ENCODE data around the gene AGPAT2. TPM values are rescaled to one million over a fixed set of nuclear protein-coding genes. Genes with fewer than 3 reads are reported as not detected.
A peak's percentile ranks its signal among the peaks of the same experiment; 100 is the strongest.

Gene AGPAT2
- total RNA-seq, 6 donors from 2014 or later, result 70.2 to 242 (median 140) TPM

DNA sequence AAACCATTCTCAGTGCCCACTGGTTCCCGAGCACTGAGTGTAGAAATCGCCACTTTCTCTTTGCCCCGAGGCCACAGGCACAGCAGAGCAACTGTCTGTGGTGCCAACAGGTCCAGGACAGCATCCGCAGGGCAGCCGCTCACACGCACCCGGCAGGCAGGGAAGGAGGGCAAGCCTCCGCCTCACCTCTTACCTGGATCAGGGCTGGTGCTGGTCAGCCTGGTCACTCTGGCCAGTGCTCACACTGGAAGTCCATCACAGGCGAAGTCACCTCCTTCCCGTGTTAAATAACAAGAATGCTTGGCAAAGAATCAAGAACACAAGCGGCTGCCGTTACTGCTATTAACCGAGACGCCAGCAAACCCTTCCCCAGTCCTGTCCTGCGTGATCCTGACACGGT, 38.9 kb upstream of the AGPAT2 start:
- DNase-seq (no peak), ATAC-seq (ENCODE audit: low FRiP score in 2 of 2) (no peak)
- WGBS, 2 donors, result 42 to 68% methylated on average over 14 to 16 of the region's 16 CpGs
- Histone ChIP-seq H3K4me1 (peaks cover 44 to 72% (median 48%) of the 10 kb centered on the region in 4 donors), H3K27me3 (no peaks in the 10 kb centered on the region), H3K9me3 (no peaks in the 10 kb centered on the region), H3K27ac (peak overlapping the region in 2 of 4 donors; percentile 55 to 89), H3K36me3 (peaks cover 27 to 52% (median 48%) of the 10 kb centered on the region in 4 donors), H3K4me3 (peak overlapping the region in 3 of 4 donors; percentile 59 to 93 (median 63))
- TF ChIP-seq EP300 (IDR thresholded peaks at IDR 0.05), result no peak
- TF ChIP-seq, protein P1, sequence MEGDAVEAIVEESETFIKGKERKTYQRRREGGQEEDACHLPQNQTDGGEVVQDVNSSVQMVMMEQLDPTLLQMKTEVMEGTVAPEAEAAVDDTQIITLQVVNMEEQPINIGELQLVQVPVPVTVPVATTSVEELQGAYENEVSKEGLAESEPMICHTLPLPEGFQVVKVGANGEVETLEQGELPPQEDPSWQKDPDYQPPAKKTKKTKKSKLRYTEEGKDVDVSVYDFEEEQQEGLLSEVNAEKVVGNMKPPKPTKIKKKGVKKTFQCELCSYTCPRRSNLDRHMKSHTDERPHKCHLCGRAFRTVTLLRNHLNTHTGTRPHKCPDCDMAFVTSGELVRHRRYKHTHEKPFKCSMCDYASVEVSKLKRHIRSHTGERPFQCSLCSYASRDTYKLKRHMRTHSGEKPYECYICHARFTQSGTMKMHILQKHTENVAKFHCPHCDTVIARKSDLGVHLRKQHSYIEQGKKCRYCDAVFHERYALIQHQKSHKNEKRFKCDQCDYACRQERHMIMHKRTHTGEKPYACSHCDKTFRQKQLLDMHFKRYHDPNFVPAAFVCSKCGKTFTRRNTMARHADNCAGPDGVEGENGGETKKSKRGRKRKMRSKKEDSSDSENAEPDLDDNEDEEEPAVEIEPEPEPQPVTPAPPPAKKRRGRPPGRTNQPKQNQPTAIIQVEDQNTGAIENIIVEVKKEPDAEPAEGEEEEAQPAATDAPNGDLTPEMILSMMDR (IDR thresholded peaks at IDR 0.05), result no peak
- no peak for TF ChIP-seq POLR2A (IDR thresholded peaks at IDR 0.05)
- no peak for TF ChIP-seq POLR2AphosphoS5 (IDR thresholded peaks at IDR 0.05)

- peaks cover 27 to 52% (median 48%) of the 10 kb centered on the region in 4 donors for H3K36me3 ChIP-seq
- TF ChIP-seq, protein P1 (IDR thresholded peaks at IDR 0.05), result no peak
- TF ChIP-seq POLR2AphosphoS5 (IDR thresholded peaks at IDR 0.05), result no peak
- TF ChIP-seq EP300 (IDR thresholded peaks at IDR 0.05), result no peak
- no peak for TF ChIP-seq POLR2A (IDR thresholded peaks at IDR 0.05)
- no peaks in the 10 kb centered on the region for H3K27me3 ChIP-seq
- DNase-seq, result no peak
- H3K4me3 ChIP-seq, result peak overlapping the region in 1 of 4 donors; percentile 93
- WGBS, 2 donors, result 74 to 82% methylated on average over 3 to 9 of the region's 10 CpGs
- H3K9me3 ChIP-seq, result no peaks in the 10 kb centered on the region
- H3K4me1 ChIP-seq, result peaks cover 46 to 77% (median 53%) of the 10 kb centered on the region in 4 donors
- ATAC-seq (ENCODE audit: low FRiP score in 2 of 2), result no peak
- H3K27ac ChIP-seq, result peak overlapping the region in 2 of 4 donors; percentile 55 to 89
These were observed 38.4 kb upstream of the AGPAT2 start for GRCh38 chr9:136725612-136726011.

DNA sequence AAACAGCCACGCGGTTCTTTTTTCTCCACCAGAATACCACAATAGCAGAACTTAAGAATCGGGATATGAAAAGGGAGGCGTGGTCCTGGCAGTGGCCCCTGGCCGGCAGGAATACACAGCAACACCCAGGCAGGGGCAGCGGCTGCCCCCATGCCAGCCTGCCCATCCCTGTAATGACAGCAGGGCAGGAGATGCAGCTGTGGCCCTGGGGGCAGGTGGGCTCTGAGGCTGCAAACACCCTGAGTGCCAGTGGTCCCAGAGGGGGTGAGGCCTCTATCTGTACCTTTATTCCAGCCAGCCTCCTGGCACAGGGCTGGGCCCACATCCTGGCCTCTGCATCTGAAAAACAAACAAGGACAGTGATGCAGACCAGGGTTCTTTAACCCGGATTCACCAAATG, 37.5 kb upstream of the AGPAT2 start:
- no peak overlapping the region for H3K27ac ChIP-seq
- H3K36me3 ChIP-seq, result peaks cover 27 to 52% (median 48%) of the 10 kb centered on the region in 4 donors
- no peak for DNase-seq
- TF ChIP-seq EP300 (IDR thresholded peaks at IDR 0.05) (no peak), POLR2AphosphoS5 (IDR thresholded peaks at IDR 0.05) (no peak), POLR2A (IDR thresholded peaks at IDR 0.05) (no peak)
- TF ChIP-seq, protein P1 (IDR thresholded peaks at IDR 0.05), result no peak
- no peaks in the 10 kb centered on the region for H3K27me3 ChIP-seq
- peak overlapping the region in 1 of 4 donors; percentile 16 for H3K4me3 ChIP-seq
- WGBS, 2 donors, result 72 to 75% methylated on average over 6 to 7 of the region's 7 CpGs
- peaks cover 53 to 86% (median 61%) of the 10 kb centered on the region in 4 donors for H3K4me1 ChIP-seq
- no peaks in the 10 kb centered on the region for H3K9me3 ChIP-seq
- ATAC-seq (ENCODE audit: low FRiP score in 2 of 2), result no peak

DNA sequence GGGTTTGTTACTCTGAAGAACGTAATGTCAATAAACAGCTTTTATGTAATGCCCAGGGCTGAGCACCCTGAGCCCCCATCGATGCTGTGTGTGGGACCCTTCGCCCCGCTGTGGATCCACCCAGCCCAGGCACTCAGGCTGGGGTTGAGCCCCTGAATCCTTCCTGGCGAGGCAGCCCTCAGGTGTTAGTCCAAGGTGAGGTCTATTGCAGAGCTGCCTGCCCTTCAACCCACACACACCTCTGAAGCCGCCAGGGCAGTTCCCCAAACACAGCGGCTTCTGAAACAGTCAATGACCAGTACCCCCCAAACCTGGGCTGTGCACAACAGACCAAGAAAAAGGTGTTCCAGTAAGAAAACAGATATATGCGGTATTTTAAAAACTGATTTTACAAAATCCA, 36.7 kb upstream of the AGPAT2 start:
- peak overlapping the region in 1 of 4 donors; percentile 21 for H3K27ac ChIP-seq
- H3K36me3 ChIP-seq, result peaks cover 27 to 52% (median 48%) of the 10 kb centered on the region in 4 donors
- no peak for ATAC-seq (ENCODE audit: low FRiP score in 2 of 2)
- no peaks in the 10 kb centered on the region for H3K9me3 ChIP-seq
- 93 to 95% methylated on average over 8 of the region's 8 CpGs for WGBS, 2 donors
- no peak for TF ChIP-seq POLR2A (IDR thresholded peaks at IDR 0.05)
- H3K4me3 ChIP-seq, result no peak overlapping the region
- no peaks in the 10 kb centered on the region for H3K27me3 ChIP-seq
- peaks cover 58 to 90% (median 67%) of the 10 kb centered on the region in 4 donors for H3K4me1 ChIP-seq
- no peak for DNase-seq

GRCh38 chr9:136723362-136723976, 36.2 kb upstream of the AGPAT2 start:
- Histone ChIP-seq H3K27ac (peak overlapping the region in 1 of 4 donors; percentile 83), H3K4me3 (no peak overlapping the region), H3K27me3 (no peaks in the 10 kb centered on the region), H3K36me3 (peaks cover 27 to 52% (median 48%) of the 10 kb centered on the region in 4 donors), H3K9me3 (no peaks in the 10 kb centered on the region), H3K4me1 (peaks cover 56 to 88% (median 65%) of the 10 kb centered on the region in 4 donors)
- WGBS, 2 donors, result 91 to 92% methylated on average over 17 to 31 of the region's 32 CpGs
- peak in 1 of 2 donors; percentile 77 for DNase-seq
- TF ChIP-seq POLR2A (IDR thresholded peaks at IDR 0.05), result no peak
- no peak for TF ChIP-seq EP300 (IDR thresholded peaks at IDR 0.05)
- TF ChIP-seq, protein P1 (IDR thresholded peaks at IDR 0.05), result no peak
- no peak for TF ChIP-seq POLR2AphosphoS5 (IDR thresholded peaks at IDR 0.05)
- no peak for ATAC-seq (ENCODE audit: low FRiP score in 2 of 2)
